ENCODE results near the gene EME2.

GRCh38 chr16:1740234-1740633, 32.4 kb upstream of the EME2 start:
- TF ChIP-seq, protein P1, sequence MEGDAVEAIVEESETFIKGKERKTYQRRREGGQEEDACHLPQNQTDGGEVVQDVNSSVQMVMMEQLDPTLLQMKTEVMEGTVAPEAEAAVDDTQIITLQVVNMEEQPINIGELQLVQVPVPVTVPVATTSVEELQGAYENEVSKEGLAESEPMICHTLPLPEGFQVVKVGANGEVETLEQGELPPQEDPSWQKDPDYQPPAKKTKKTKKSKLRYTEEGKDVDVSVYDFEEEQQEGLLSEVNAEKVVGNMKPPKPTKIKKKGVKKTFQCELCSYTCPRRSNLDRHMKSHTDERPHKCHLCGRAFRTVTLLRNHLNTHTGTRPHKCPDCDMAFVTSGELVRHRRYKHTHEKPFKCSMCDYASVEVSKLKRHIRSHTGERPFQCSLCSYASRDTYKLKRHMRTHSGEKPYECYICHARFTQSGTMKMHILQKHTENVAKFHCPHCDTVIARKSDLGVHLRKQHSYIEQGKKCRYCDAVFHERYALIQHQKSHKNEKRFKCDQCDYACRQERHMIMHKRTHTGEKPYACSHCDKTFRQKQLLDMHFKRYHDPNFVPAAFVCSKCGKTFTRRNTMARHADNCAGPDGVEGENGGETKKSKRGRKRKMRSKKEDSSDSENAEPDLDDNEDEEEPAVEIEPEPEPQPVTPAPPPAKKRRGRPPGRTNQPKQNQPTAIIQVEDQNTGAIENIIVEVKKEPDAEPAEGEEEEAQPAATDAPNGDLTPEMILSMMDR (conservative IDR thresholded peaks at IDR 0.05 in 1 of 2, IDR thresholded peaks at IDR 0.05 in 1 of 2; ENCODE audit: low read depth in 1 of 2, low read length in 2 of 2), result no peak
- TF ChIP-seq EZH2 (IDR thresholded peaks at IDR 0.05; ENCODE audit: low read length, missing control alignments), result no peak
